Urothelium cell line (cell line): Measurements from ENCODE around the gene KIF1A.

Experiments used
- DNase-seq: peaks from one replicate; pipeline ENCODE4 v3.0.0; 2011; ENCODE audit warnings: low spot score, mixed read lengths
- FAIRE-seq: peaks from 2 replicates; lab custom pipeline; 2011; peaks lifted over from hg19 to GRCh38; lab: Jason Lieb, UNC

The KIF1A gene

GRCh38 chr2:240806459-240806858 is 13.6 kb downstream of the KIF1A start:
- no peak for DNase-seq
- no peak for FAIRE-seq

- FAIRE-seq = no peak
- DNase-seq = no peak
Observed at GRCh38 chr2:240806006-240806405, 14.0 kb downstream of the KIF1A start.

- FAIRE-seq (no peak), DNase-seq (no peak)
Observed at GRCh38 chr2:240803191-240803590, 16.8 kb downstream of the KIF1A start.

GRCh38 chr2:240799033-240799820 is 20.8 kb downstream of the KIF1A start:
- DNase-seq (no peak), FAIRE-seq (no peak)

GRCh38 chr2:240798327-240798905 is 21.6 kb downstream of the KIF1A start:
- FAIRE-seq (no peak), DNase-seq (no peak)

- FAIRE-seq = no peak
- DNase-seq = no peak
Observed at GRCh38 chr2:240797914-240798313, 22.1 kb downstream of the KIF1A start.

GRCh38 chr2:240797500-240797895 is 22.5 kb downstream of the KIF1A start:
- DNase-seq (no peak), FAIRE-seq (no peak)

GRCh38 chr2:240796543-240797499 is 23.2 kb downstream of the KIF1A start:
- DNase-seq (no peak), FAIRE-seq (no peak)

- FAIRE-seq (no peak), DNase-seq (no peak)
Observed at GRCh38 chr2:240795916-240796510, 24.0 kb downstream of the KIF1A start.

- DNase-seq (no peak), FAIRE-seq (no peak)
Observed at GRCh38 chr2:240795454-240795853, 24.6 kb downstream of the KIF1A start.

GRCh38 chr2:240794178-240794721 is 25.8 kb downstream of the KIF1A start:
- FAIRE-seq = no peak
- DNase-seq = no peak

- no peak for DNase-seq
- no peak for FAIRE-seq
Observed at GRCh38 chr2:240793313-240794177, 26.5 kb downstream of the KIF1A start.

- FAIRE-seq (no peak), DNase-seq (no peak)
Observed at GRCh38 chr2:240792629-240793312, 27.2 kb downstream of the KIF1A start.

- FAIRE-seq = no peak
- DNase-seq = no peak
Observed at GRCh38 chr2:240791821-240792628, 28.0 kb downstream of the KIF1A start.

- FAIRE-seq = no peak
- no peak for DNase-seq
Observed at GRCh38 chr2:240791221-240791800, 28.7 kb downstream of the KIF1A start.

GRCh38 chr2:240790370-240791220 is 29.4 kb downstream of the KIF1A start:
- DNase-seq (no peak), FAIRE-seq (no peak)
